Type B pancreatic cell (in vitro differentiated cells): ENCODE data around the gene AMHR2. TPM values are rescaled to one million over a fixed set of nuclear protein-coding genes. Genes with fewer than 3 reads are reported as not detected.

ENCODE experiments used
- DNase-seq: peaks from one replicate; pipeline ENCODE4 v3.0.0; 2021; ENCODE audit warnings: mixed read lengths; ENCODE audit not compliant: unreplicated experiment; ENCODE audit errors: extremely low spot score
- H3K27ac Mint-ChIP-seq: 2 replicates; pipeline ENCODE4 v1.8.0; 2021; ENCODE audit warnings: mild to moderate bottlenecking, mixed read lengths
- H3K27me3 Mint-ChIP-seq: 2 replicates; pipeline ENCODE4 v1.8.0; 2021; ENCODE audit warnings: mixed read lengths
- H3K36me3 Mint-ChIP-seq: 2 replicates; pipeline ENCODE4 v1.8.0; 2021; ENCODE audit warnings: mixed read lengths
- H3K4me1 Mint-ChIP-seq: one replicate; pipeline ENCODE4 v1.8.0; 2021; ENCODE audit warnings: mixed read lengths; ENCODE audit not compliant: unreplicated experiment
- H3K4me3 Mint-ChIP-seq: 2 replicates; pipeline ENCODE4 v1.8.0; 2021; ENCODE audit warnings: mild to moderate bottlenecking, mixed read lengths
- H3K9me3 Mint-ChIP-seq: 2 replicates; pipeline ENCODE4 v1.8.0; 2021; ENCODE audit warnings: mixed read lengths
- total RNA-seq: library from RNA; stranded (reverse); gene quantifications from 2 replicates; pipeline ENCODE4 v1.2.1, GENCODE V29; 2021; ENCODE audit warnings: low replicate concordance
- TF ChIP-seq, protein P1 (sequence below): fragments of 200-600 bp; sonication (generic); conservative IDR thresholded peaks from 2 replicates; pipeline ENCODE4 v1.5.0; 2021; ENCODE audit warnings: antibody characterized with exemption, mild to moderate bottlenecking

Gene AMHR2
- total RNA-seq, 1 donor from 2014 or later = 1.6 TPM

DNA sequence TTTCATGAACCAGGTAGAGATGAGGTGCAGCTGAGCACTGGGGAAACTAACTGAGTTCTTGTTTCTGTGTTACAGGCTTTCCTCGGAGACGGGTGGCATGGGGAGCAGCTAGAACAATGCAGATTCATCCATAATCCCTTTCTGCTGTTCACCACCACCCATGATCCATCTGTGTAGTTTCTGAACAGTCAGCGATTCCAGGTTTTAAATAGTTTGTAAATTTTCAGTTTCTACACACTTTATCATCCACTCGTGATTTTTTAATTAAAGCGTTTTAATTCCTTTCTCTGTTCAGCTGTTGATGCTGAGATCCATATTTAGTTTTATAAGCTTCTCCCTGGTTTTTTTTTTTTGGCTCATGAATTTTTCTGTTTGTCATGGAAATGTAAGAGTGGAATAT, 55.7 kb downstream of the AMHR2 start:
- TF ChIP-seq, protein P1, sequence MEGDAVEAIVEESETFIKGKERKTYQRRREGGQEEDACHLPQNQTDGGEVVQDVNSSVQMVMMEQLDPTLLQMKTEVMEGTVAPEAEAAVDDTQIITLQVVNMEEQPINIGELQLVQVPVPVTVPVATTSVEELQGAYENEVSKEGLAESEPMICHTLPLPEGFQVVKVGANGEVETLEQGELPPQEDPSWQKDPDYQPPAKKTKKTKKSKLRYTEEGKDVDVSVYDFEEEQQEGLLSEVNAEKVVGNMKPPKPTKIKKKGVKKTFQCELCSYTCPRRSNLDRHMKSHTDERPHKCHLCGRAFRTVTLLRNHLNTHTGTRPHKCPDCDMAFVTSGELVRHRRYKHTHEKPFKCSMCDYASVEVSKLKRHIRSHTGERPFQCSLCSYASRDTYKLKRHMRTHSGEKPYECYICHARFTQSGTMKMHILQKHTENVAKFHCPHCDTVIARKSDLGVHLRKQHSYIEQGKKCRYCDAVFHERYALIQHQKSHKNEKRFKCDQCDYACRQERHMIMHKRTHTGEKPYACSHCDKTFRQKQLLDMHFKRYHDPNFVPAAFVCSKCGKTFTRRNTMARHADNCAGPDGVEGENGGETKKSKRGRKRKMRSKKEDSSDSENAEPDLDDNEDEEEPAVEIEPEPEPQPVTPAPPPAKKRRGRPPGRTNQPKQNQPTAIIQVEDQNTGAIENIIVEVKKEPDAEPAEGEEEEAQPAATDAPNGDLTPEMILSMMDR = no peak
- no peak for DNase-seq
- H3K4me3 Mint-ChIP-seq = no peak overlapping the region
- no peak overlapping the region for H3K27ac Mint-ChIP-seq
- peaks cover 37% of the 10 kb centered on the region for H3K36me3 Mint-ChIP-seq
- no peaks in the 10 kb centered on the region for H3K9me3 Mint-ChIP-seq
- no peaks in the 10 kb centered on the region for H3K27me3 Mint-ChIP-seq
- peaks cover 18% of the 10 kb centered on the region for H3K4me1 Mint-ChIP-seq

- peaks cover 33% of the 10 kb centered on the region for H3K36me3 Mint-ChIP-seq
- no peak for DNase-seq
- H3K27ac Mint-ChIP-seq = peak overlapping the region; percentile 59
- peaks cover 11% of the 10 kb centered on the region for H3K4me1 Mint-ChIP-seq
- H3K9me3 Mint-ChIP-seq = no peaks in the 10 kb centered on the region
- no peak overlapping the region for H3K4me3 Mint-ChIP-seq
- H3K27me3 Mint-ChIP-seq = no peaks in the 10 kb centered on the region
- TF ChIP-seq, protein P1 = no peak
These were observed 57.1 kb downstream of the AMHR2 start for GRCh38 chr12:53480491-53481442.

Other genes starting within 250 kb of the AMHR2 start
- gene ZNF740, start 243.1 kb upstream of the AMHR2 start, total RNA-seq = 49.2 and 72.2 TPM in 2 replicates
- gene CSAD, start 242.9 kb upstream of the AMHR2 start, total RNA-seq = 30.6 and 49.3 TPM in 2 replicates
- gene ITGB7, start 216.6 kb upstream of the AMHR2 start, total RNA-seq = 3.2 and 4.2 TPM in 2 replicates
- 74.5 and 89.9 TPM in 2 replicates for gene RARG, start 191.6 kb upstream of the AMHR2 start, total RNA-seq
- gene ESPL1, start 155.6 kb upstream of the AMHR2 start, total RNA-seq = 35.1 and 50.0 TPM in 2 replicates
- gene PFDN5, start 128.3 kb upstream of the AMHR2 start, total RNA-seq = 316 and 336 TPM in 2 replicates
- 44.3 and 58.6 TPM in 2 replicates for gene MYG1, start 124.2 kb upstream of the AMHR2 start, total RNA-seq
- 54.7 and 75.4 TPM in 2 replicates for gene AAAS, start 102.2 kb upstream of the AMHR2 start, total RNA-seq
- gene SP7, start 87.5 kb upstream of the AMHR2 start, total RNA-seq = 0.22 TPM in 1 of 2 replicates, not detected in the other
- 82.9 and 99.5 TPM in 2 replicates for gene SP1, start 43.7 kb upstream of the AMHR2 start, total RNA-seq
- gene PRR13, start 17.9 kb downstream of the AMHR2 start, total RNA-seq = 88.1 and 142 TPM in 2 replicates
- 825 and 1,222 TPM in 2 replicates for gene PCBP2, start 28.2 kb downstream of the AMHR2 start, total RNA-seq
- 10.6 and 31.6 TPM in 2 replicates for gene MAP3K12, start 75.6 kb downstream of the AMHR2 start, total RNA-seq
- gene TARBP2, start 77.4 kb downstream of the AMHR2 start, total RNA-seq = 46.4 and 52.3 TPM in 2 replicates
- not detected in 2 replicates for gene NPFF, start 83.6 kb downstream of the AMHR2 start, total RNA-seq
- 28.5 and 42.2 TPM in 2 replicates for gene ATF7, start 202.5 kb downstream of the AMHR2 start, total RNA-seq